HepG2 (cell line): Measurements from ENCODE around the gene SLC8A2.

ENCODE experiments used
- ATF7-NPFF ChIP-seq: sonication (generic); formaldehyde crosslinking; IDR thresholded peaks from 2 replicates; pipeline ENCODE4 v1.8.1; 2023; ENCODE audit warnings: mild to moderate bottlenecking, low read depth, missing genetic modification reagents, moderate library complexity
- ZSCAN30 ChIP-seq: sonication (generic); formaldehyde crosslinking; IDR thresholded peaks from 2 replicates; pipeline ENCODE4 v1.5.0; 2020; ENCODE audit warnings: mild to moderate bottlenecking, missing genetic modification reagents
- ZSCAN31 ChIP-seq: sonication (generic); formaldehyde crosslinking; IDR thresholded peaks from 2 replicates; pipeline ENCODE4 v1.5.0; 2020; ENCODE audit warnings: low read depth, mild to moderate bottlenecking, missing genetic modification reagents

GRCh38 chr19:47503826-47504150 lies 32.1 kb upstream of the SLC8A2 start:
- TF ChIP-seq ZSCAN31 (CRISPR knock-in tag) (no peak), ZSCAN30 (CRISPR knock-in tag) (no peak), ATF7-NPFF (CRISPR knock-in tag) (no peak)
